HK-2 (cell line): ENCODE measurements around the gene EYS.
"Not testable (repeated sequence)": the region's sequence is repeated elsewhere in the genome, so short reads cannot be mapped to it uniquely, and the experiment has no call there.

Source experiments
- DNase-seq: peaks from one replicate; pipeline ENCODE4 v3.0.0-alpha.2; 2018; ENCODE audit not compliant: unreplicated experiment

Gene EYS

DNA sequence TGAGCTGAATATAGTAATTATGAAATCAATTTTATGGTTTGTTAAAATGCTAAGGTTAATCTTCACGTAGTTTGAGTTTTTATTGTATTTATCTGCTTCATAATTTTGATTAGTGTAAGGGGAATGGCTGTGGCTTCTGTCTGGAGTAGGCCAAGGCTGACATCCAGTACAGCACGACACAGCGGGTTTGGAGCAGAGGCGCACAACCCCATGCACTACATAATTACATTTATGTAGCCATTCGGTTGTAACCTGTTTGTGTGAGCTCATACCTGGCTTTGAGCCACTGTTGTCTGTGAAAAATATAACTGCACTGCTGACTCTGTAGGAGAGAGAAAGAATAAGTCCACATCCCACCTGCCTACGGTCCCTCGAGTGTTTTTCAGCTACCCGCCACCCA is 615.5 kb downstream of the EYS start:
- DNase-seq, result no peak

DNA sequence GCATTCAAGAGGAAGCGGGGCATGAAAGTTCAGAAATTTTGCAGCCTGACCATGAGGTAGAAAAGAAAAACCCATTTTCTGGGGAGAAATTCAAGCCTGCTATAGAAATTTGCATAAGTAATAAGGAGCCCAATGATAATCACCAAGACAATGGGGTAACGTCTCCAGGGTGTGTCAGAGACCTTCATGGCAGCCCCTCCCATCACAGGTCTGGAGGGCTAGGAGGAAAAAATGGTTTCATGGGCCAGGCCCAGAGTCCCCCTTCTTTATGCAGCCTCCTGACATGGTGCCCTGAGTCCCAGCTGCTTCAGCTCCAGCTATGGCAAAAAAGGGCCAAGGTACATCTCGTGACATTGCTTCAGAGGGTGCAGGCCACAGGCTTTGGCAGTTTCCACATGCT is 618.5 kb downstream of the EYS start:
- DNase-seq, result no peak

DNA sequence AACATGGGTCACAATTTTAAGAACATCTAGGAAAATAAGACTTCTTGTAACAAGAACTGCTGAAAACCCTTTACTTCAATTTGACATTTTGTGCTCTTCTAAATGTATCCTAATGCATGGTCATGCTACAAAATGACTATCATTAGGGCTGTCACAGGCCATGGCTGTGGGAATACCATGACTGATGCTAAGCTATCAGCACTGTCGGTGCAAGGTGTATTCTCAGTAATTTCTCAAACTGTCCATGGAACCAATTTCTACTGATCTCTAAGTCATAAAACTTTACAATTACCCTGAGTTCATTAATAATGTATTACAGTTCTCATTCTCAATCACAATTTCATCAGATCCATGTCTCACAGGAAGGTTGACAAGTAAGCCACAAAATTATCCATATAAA is 625.3 kb downstream of the EYS start:
- DNase-seq, result no peak

DNA sequence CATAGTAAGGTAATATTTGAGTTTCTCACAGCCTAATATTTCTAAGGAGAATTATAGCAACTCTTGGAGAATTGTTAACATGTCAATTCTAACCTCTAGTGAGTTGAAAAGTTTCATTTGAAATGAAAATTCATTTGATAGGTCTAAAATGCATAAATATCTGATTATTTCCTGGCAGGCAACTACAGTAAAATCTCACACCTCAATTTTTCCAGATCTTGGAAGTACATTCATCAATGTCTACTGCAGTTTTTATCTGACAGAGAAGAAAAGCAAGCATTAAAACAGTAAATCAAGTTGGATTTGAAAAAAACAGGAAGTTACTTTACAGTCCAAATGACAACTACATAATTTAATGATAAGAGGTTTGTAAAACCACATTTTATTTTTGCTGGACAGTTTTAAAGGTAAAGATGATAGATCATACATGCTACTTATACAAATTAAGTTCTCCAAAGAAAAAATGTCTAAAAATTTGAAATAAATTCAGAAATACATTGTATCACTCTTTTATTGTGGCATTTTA is 631.3 kb downstream of the EYS start:
- DNase-seq, result no peak

DNA sequence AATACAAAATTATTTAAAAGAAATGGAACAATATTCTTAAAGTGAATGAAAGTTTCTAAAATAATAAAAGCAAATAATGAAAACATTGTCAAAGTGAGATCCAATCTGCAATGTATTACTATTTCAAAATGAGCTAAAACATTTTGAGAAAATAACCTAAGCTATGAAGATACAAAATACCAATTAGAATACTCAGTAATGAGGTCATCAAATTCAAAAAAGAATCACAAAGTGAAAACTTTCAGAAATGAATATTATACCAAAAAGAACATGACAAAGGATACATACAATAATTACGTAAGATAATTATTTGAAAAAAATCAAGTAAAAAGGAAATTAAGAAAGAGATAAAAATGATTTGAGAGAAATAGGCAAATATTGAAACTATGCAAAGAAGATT is 634.5 kb downstream of the EYS start:
- DNase-seq, result no peak

DNA sequence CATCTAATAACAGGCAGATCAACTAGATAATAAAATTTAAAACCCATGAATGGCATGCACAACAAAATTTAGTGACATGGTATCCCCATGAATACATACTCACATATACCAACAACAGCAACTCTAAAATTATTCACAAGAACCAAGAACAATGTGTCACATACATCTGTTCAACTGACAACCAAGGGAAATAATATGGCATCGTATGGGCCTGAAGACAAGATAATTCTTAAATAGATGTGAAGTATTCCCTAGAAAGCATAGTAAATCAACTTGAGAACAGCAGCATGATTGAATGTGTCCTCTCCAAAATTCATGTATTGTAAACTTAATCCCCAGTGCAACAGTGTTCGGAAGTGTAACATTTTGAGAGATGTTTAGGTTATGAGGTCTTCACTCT is 635.5 kb downstream of the EYS start:
- no peak for DNase-seq

DNA sequence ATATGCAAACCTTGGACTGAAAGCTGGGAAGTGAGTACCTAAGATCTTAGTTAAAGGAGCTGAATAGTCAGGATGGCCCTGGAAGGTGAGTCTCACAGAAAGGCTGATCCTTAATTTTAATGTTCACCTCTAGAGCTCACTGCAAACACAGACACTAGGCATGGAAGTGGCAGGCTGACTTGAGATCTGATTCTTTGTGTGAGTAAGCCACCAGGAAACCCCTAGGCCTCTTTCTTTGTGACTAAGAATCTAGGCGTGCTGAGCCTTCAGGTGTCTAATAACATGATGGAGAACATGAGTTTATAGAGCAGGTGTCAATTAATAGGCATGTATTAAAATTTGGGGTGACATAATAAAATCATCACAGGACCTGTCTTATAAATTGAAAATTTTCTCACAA is 642.2 kb downstream of the EYS start:
- no peak for DNase-seq

DNA sequence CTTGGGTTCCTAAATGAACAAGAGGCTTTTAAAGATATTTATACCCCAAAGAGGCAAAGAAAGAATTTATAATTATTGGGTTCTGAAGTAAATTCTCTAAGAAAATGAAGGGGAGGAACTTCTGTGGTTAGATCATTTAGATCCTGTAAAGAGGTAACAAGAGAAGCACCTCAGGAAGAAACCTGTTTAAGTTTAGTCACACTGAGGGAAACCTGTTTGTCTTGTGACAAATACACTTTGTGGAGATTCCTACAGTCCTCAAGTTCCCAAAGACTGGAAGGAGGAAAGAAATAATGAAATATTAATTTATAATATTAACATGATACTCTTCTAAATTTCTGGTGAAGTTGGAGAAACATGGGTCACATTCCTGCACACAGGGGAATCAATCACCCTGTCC is 647.5 kb downstream of the EYS start:
- no peak for DNase-seq

DNA sequence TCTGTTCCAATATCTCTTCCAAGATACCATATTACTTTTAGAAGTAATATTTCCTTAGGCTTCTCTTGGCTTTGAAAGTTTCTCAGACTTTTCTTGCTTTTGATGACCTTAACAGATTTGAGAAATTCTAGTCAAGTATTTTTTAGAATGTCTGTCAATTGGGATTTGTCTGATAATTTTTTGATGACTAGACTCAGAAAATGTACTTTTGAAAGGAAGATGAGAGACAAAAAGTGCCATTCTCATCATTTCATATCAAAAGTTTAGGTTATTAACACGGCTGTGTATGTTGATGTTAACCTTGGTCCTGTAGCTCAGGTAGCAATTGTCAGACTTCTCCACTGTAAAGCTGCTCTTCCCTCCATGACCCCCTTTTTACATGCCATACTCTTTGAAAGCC is 651.5 kb downstream of the EYS start:
- DNase-seq, result no peak

DNA sequence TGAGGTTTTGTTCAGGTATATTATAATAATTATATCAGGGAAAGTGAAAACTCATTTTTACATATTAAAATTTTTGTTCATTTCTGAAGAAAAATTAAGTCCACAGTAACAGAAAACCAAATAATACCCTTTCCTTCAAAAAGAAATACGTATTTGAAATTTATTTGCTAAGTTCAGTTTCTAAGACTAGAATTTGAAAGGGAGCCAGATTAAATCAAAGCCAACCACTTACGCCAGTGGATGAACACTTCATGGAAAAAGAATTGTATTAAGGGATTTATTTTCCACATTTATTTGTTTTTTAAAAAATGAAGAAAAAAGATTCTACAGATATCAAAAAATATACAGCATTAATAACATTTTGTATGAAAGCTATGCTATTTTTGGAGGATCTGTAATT is 654.4 kb downstream of the EYS start:
- DNase-seq, result no peak

DNA sequence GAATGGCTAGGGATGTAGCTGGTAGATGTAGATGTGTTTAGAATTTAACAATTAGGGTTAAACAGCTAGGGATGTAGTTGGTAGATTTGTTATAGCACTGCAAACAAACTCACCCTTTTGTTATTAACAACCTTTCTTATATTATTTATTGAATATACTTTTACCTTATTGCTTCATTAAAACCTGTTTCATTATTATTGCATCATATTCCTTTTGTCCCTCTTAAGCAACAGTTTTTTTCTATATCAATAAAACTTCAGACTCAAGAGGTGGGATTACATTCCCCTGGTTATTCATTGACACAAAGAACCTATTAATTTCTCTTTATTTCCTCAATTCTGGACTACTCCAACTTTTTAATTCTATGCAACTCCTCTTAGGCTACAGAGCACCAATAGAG is 661.2 kb downstream of the EYS start:
- no peak for DNase-seq

DNA sequence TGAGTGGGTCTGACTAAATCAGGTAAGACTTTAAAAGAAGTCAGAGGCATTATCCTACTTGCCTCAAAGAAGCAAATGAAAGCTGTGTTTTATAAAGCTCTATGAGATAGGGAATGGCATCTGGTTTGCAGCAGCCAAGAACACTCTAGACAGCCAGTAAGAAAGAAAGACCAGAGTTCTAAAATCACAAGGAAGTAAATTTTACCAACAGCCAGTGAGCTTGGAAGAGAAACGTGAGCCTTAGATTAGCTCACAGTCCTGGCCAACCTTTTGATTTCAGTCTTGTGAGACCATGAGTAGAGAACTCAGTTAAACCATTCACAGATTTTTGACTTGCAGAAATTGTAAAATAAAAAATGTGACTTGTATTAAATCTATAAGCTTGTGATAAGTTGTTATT is 693.0 kb downstream of the EYS start:
- no peak for DNase-seq

DNA sequence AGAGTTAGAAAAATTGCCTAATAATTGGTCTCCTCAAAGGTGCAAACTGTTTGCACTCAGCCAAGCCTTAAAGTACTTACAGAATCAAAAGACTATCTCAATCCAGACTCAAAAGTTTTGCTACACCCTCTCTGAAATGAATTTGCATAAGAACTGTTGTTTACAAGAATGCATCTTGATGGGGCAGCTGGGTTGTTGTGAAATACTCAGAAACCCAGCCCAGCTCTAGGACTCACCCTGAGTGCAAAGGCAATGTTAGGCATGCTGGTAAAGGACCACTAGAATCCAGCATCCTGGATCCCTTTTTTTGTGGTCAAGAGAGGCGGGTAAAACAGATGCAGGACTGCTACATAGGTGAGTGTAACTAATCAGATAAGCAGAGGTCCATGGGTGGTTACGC is 700.2 kb downstream of the EYS start:
- no peak for DNase-seq

DNA sequence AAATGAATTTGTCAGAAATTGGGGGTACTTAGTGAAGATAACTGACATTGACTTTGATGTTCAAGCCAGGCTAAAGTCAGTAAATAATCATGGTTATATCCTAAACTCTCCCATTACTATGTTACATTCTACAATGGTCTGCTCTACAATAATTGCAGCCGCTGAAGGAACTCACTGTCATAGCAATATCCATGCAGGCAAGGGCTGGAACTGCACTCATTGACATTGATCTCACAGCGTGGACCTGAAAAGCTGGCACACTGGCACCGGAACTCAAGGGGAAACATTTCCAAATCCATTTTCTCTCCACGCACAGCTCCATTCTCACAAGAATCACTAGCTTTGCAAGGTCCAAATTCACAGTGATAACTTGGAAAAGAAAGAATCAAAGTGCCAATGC is 702.7 kb downstream of the EYS start:
- no peak for DNase-seq

DNA sequence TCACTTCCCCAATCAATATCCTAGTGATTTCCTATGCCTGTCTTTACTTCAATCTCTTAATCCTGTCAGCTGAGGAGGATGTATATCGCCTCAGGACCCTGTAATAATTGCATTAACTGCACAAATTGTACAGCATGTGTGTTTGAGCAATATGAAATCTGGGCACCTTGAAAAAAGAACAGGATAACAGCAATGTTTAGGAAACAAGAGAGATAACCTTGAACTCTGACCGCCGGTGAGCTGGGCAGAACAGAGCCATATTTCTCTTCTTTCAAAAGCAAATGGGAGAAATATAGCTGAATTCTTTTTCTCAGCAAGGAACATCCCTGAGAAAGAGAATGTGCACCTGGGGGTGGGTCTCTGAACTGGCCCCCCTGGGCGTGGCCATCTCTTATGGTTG is 704.1 kb downstream of the EYS start:
- not testable (repeated sequence) for DNase-seq

DNA sequence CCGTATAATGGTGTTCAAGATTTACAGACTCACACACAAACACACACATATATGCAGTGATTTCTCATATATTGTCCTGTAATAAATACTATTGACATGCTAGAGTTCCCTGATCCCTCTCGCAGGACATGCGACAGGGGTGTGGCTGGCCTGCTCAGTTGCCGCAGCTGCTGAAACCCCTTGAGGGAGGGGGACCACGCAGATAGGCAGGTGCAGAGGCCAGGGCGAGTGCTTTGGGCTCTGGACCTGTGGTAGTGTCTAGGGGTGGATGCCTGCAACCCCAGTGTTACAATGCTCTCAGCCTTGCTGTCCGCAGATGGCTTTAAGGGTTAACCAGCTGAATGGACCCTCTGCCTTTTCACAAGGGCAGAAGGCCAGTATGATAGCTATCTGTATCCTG is 706.2 kb downstream of the EYS start:
- no peak for DNase-seq

DNA sequence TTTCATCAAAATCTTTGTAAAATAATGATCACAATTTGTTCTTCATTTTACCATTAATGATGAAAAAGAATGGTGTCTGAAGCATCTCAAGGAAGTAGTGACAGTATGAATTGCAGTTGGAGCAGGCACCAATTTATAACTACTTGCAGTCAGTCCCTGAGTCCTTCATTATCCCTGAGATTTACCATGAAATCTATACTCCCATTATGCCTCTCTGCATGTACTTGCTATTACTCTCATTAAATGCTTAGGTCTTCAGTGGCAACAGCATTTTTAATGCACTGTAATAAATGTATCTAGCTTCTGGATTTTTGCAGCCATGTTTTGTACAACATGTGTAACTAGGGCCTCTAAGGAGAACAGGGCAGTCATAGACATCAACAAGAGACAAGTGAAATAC is 708.8 kb downstream of the EYS start:
- no peak for DNase-seq

DNA sequence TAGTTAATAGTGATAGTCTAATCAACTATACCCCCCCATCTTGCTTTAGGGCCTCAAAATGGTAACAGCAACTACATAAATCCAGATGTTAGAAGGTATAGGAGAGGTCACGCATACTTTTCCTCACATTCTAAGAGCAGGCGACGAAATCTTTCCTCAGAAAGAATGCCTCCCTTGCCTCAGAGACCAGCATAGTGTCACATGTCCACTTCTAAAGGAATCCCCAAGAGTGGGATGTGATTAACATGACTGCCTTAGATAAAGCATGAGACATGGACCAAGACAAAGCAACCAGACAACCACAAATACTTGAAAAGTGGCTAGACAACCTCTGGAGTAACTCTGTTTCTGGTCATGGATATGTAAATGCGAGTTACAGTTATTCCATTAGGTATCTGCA is 710.7 kb downstream of the EYS start:
- DNase-seq, result no peak

DNA sequence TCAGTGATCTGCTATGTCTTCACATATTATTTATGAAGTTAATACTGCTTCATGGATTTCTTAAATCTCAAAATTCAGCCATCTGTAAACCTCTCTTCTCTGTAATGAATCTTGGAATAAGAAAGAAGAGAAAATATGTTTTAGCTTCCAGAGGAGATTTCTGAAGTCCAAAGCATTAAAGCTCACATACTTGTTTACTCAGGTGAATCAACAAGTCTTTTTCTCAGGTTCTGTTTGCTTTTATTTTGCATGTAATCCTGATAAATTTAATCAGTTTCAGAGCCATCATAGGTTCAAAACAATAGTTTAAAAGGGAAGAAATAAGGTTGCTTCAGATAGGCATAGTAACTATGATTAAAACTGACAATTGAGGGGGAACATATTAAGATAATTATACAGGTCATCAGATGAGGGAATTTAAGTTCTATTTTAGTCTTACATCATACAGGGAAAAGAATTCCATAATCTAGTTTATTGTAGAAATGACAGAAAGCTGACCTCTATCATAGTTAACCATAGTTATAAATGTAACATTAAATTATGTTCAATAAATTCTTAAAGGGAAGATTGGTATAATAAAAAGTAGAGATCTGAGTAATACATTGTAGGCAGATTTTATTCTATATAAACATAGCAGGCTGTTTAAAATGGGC is 716.2 kb downstream of the EYS start:
- no peak for DNase-seq

DNA sequence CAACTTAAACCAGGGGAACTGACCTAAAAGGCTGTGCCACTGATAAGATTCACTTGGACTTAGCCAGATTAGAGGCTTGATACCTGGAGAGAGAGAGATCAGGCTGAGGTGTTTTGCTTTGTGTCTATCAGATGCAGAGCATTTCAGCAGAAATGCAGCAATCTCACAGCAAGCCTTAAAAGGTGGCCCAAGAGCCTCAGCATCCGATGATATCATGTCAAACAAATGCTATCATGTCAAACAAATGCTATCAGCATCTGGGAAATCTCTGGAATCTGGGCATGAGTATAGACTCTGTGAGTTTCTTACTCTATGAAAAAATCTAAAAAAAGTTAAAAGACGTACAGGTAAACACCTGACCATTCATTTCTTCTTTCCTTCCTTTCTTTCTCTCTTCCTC is 718.9 kb downstream of the EYS start:
- DNase-seq, result no peak

DNA sequence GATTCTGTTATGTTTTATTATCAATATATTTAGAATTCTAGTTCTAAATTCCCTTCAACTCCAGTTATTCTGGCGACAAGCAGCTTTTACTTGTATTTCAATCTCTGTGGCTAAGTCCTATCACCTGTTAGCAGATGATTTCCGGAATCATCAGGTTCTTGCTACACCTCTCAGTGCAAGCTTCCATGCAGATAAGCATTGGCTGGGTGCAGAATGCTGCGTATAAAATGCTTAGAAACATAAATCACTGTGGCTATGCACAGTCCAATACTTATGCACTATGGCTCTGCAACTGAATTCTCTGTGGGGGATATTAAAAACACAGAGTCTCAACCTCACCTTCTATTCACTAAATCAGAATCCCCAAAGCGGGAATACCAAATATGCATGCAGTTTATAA is 720.0 kb downstream of the EYS start:
- DNase-seq, result no peak

DNA sequence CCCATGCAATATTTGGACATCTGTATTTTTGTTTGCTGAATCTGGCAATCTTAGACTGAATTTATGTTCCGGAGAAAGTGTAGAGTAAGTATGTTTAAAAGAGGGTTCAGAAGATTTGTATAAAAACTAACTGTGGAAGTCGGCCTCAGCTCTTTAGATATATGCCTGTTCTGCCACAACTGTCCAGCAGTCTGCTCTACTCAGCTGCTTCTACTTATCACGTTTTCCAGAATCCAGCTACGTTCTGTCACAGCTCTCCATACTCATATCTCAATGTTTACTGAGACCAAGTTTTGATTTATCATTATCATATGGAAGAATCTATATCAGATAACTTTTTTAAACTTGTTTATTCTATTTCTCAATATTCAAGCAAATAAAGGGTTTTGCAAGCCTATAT is 721.3 kb downstream of the EYS start:
- DNase-seq, result no peak

DNA sequence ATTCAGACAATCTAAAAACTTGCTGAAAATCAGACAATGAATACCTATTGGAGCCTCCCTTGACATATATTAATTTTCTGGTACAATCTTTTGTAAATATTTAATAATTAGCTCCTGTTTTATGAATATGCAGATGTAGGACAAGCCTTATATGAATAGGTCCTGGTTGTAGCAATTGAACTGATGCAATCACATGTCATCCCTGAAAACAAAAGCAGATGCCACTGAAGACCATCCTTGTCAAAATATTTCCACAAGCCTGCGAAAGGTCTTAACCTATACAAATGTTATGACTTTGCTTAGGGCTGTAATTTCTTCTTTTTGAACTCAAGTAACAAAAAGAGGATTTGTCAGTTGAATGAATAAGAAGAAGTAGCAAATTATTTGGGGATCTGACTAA is 722.1 kb downstream of the EYS start:
- DNase-seq, result no peak

DNA sequence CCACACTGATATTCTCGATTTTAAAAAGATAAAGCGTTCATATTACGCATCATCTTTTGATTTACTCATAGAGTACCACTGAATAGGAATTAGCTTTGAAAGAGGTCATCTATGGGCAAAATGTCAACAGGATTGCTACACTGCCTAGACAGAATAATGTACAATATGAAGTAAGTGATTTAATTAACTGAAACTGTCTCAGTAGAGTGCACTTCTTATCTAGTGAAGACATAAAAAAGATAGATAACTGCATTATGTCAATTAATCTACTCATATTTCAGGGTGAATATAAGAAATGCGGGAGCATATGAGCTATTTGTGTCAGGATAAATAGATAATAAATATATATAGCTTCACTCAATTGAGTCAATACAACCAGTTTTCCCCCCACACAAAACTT is 723.9 kb downstream of the EYS start:
- no peak for DNase-seq
